HEK293 (cell line): ENCODE results near the gene TDRKH.

ENCODE experiments used
- GFI1B ChIP-seq: fragments of 450-650 bp; formaldehyde crosslinking; IDR thresholded peaks from 2 replicates; pipeline ENCODE4 v1.5.1; 2016; ENCODE audit warnings: missing biosample characterization, missing genetic modification characterization
- GLI4 ChIP-seq: fragments of 450-650 bp; formaldehyde crosslinking; IDR thresholded peaks from 2 replicates; pipeline ENCODE4 v1.5.1; 2016; ENCODE audit warnings: missing biosample characterization, missing genetic modification characterization
- KLF8 ChIP-seq: fragments of 450-650 bp; formaldehyde crosslinking; IDR thresholded peaks from 2 replicates; pipeline ENCODE4 v1.5.1; 2016; ENCODE audit warnings: missing biosample characterization, missing genetic modification characterization
- KLF9 ChIP-seq: fragments of 450-650 bp; formaldehyde crosslinking; IDR thresholded peaks from 2 replicates; pipeline ENCODE4 v1.5.1; 2016; ENCODE audit warnings: missing biosample characterization, missing genetic modification characterization, low read depth
- MZF1 ChIP-seq: fragments of 450-650 bp; formaldehyde crosslinking; IDR thresholded peaks from 2 replicates; pipeline ENCODE4 v1.5.1; 2017; ENCODE audit warnings: missing biosample characterization, missing genetic modification characterization, borderline replicate concordance
- PRDM1 ChIP-seq: fragments of 450-650 bp; formaldehyde crosslinking; IDR thresholded peaks from 2 replicates; pipeline ENCODE4; 2016; ENCODE audit warnings: missing biosample characterization, missing genetic modification characterization
- PRDM10 ChIP-seq: fragments of 450-650 bp; formaldehyde crosslinking; IDR thresholded peaks from 2 replicates; pipeline ENCODE4 v1.5.1; 2016; ENCODE audit warnings: missing biosample characterization, missing genetic modification characterization
- PRDM4 ChIP-seq: fragments of 450-650 bp; formaldehyde crosslinking; IDR thresholded peaks from 2 replicates; pipeline ENCODE4 v1.5.1; 2017; ENCODE audit warnings: missing biosample characterization, missing genetic modification characterization
- SP7 ChIP-seq: fragments of 450-650 bp; formaldehyde crosslinking; IDR thresholded peaks from 2 replicates; pipeline ENCODE4 v1.5.1; 2016; ENCODE audit warnings: missing biosample characterization, missing genetic modification characterization
- TRIM28 ChIP-seq: IDR thresholded peaks from 2 replicates; pipeline ENCODE4 v1.6.1; 2011; ENCODE audit warnings: low read length, control low read depth, borderline replicate concordance
- WT1 ChIP-seq: fragments of 450-650 bp; formaldehyde crosslinking; IDR thresholded peaks from 2 replicates; pipeline ENCODE4 v1.5.1; 2016; ENCODE audit warnings: missing biosample characterization, missing genetic modification characterization
- ZBTB1 ChIP-seq: fragments of 450-650 bp; formaldehyde crosslinking; IDR thresholded peaks from 2 replicates; pipeline ENCODE4 v1.5.1; 2016; ENCODE audit warnings: missing biosample characterization, missing genetic modification characterization
- ZEB2 ChIP-seq: fragments of 450-650 bp; formaldehyde crosslinking; IDR thresholded peaks from 2 replicates; pipeline ENCODE4 v1.5.1; 2016; ENCODE audit warnings: missing biosample characterization, missing genetic modification characterization
- ZFP37 ChIP-seq: fragments of 450-650 bp; formaldehyde crosslinking; IDR thresholded peaks from 2 replicates; pipeline ENCODE4 v1.5.1; 2016; ENCODE audit warnings: missing biosample characterization, missing genetic modification characterization
- ZNF175 ChIP-seq: fragments of 450-650 bp; formaldehyde crosslinking; IDR thresholded peaks from 2 replicates; pipeline ENCODE4 v1.5.1; 2016; ENCODE audit warnings: missing biosample characterization, missing genetic modification characterization
- ZNF274 ChIP-seq, 2 experiments: fragments of 200-500 bp in 1 of 2; fragments of 450-650 bp in 1 of 2; sonication (Bioruptor generic) in 1 of 2; formaldehyde crosslinking in 1 of 2; IDR thresholded peaks; 2 replicates each; pipeline versions ENCODE4 v1.5.1 to v1.6.1; 2014 to 2016; ENCODE audit warnings: borderline replicate concordance in 1 of 2, inconsistent platforms in 1 of 2, low read length in 1 of 2, missing biosample characterization in 1 of 2, missing genetic modification characterization in 1 of 2
- ZNF292 ChIP-seq: fragments of 450-650 bp; formaldehyde crosslinking; IDR thresholded peaks from 2 replicates; pipeline ENCODE4 v1.5.1; 2016; ENCODE audit warnings: low read depth, missing biosample characterization, missing genetic modification characterization, borderline replicate concordance
- ZNF426 ChIP-seq: fragments of 450-650 bp; formaldehyde crosslinking; IDR thresholded peaks from 2 replicates; pipeline ENCODE4 v1.5.1; 2017; ENCODE audit warnings: missing biosample characterization, missing genetic modification characterization, mild to moderate bottlenecking, inconsistent platforms, moderate library complexity
- ZNF510 ChIP-seq: fragments of 450-650 bp; formaldehyde crosslinking; IDR thresholded peaks from 2 replicates; pipeline ENCODE4 v1.5.1; 2018; ENCODE audit warnings: mild to moderate bottlenecking, missing genetic modification characterization, missing biosample characterization; ENCODE audit not compliant: insufficient replicate concordance
- ZNF518A ChIP-seq: fragments of 450-650 bp; formaldehyde crosslinking; conservative IDR thresholded peaks from 2 replicates; pipeline ENCODE4 v1.5.1; 2016; ENCODE audit warnings: low read depth, missing biosample characterization, missing genetic modification characterization
- ZNF600 ChIP-seq: fragments of 450-650 bp; formaldehyde crosslinking; IDR thresholded peaks from 2 replicates; pipeline ENCODE4 v1.5.1; 2016; ENCODE audit warnings: missing biosample characterization, missing genetic modification characterization
- ZNF76 ChIP-seq: fragments of 450-650 bp; formaldehyde crosslinking; IDR thresholded peaks from 2 replicates; pipeline ENCODE4; 2016; ENCODE audit warnings: low read depth, missing biosample characterization, missing genetic modification characterization, borderline replicate concordance
- ZNF777 ChIP-seq: fragments of 450-650 bp; formaldehyde crosslinking; IDR thresholded peaks from 2 replicates; pipeline ENCODE4 v1.5.1; 2017; ENCODE audit warnings: missing biosample characterization, missing genetic modification characterization, borderline replicate concordance
- ZSCAN30 ChIP-seq: fragments of 450-650 bp; IDR thresholded peaks from 2 replicates; pipeline ENCODE4 v1.5.1; 2018; ENCODE audit warnings: missing biosample characterization, mild to moderate bottlenecking, missing genetic modification characterization, moderate library complexity
- ZSCAN4 ChIP-seq: fragments of 450-650 bp; formaldehyde crosslinking; IDR thresholded peaks from 2 replicates; pipeline ENCODE4 v1.5.1; 2017; ENCODE audit warnings: missing biosample characterization, missing genetic modification characterization

Gene TDRKH

GRCh38 chr1:151762941-151763921, 27.1 kb downstream of the TDRKH start, which contains the start of gene MRPL9 (continued):
- TF ChIP-seq PRDM4 (tag by site-specific recombination) (peak; percentile 34; the same call in 1 of the 2 replicates), ZNF175 (tag by site-specific recombination) (no peak), ZNF76 (peak; percentile 51; the same call in 1 of the 2 replicates), MZF1 (tag by site-specific recombination) (0 out of 2 replicates have a peak, but pooled peaks have one; percentile 50), ZFP37 (0 out of 2 replicates have a peak, but pooled peaks have one; percentile 35), ZNF600 (tag by site-specific recombination) (peak; percentile 50; the same call in 1 of the 2 replicates), ZNF426 (tag by site-specific recombination) (no peak), KLF9 (0 out of 2 replicates have a peak, but pooled peaks have one; percentile 18), WT1 (tag by site-specific recombination) (no peak), ZNF274 (IDR thresholded peaks at IDR 0.05; ENCODE audit: low read length) (no peak), ZNF274 (tag by site-specific recombination; IDR thresholded peaks at IDR 0.05; ENCODE audit: borderline replicate concordance) (no peak), SP7 (tag by site-specific recombination) (peak; percentile 70), GFI1B (tag by site-specific recombination) (no peak), ZNF292 (tag by site-specific recombination) (no peak), KLF8 (tag by site-specific recombination) (0 out of 2 replicates have a peak, but pooled peaks have one; percentile 43), ZBTB1 (tag by site-specific recombination) (no peak), PRDM10 (peak; percentile 43; the same call in 1 of the 2 replicates), TRIM28 (peak; percentile 77; the same call in 1 of the 2 replicates), ZNF510 (tag by site-specific recombination) (no peak), ZNF777 (0 out of 2 replicates have a peak, but pooled peaks have one; percentile 59), ZEB2 (tag by site-specific recombination) (peak; percentile 68), ZNF518A (tag by site-specific recombination) (peak; percentile 51), GLI4 (tag by site-specific recombination) (0 out of 2 replicates have a peak, but pooled peaks have one; percentile 30), PRDM1 (peak; percentile 92), ZSCAN30 (peak; percentile 77), ZSCAN4 (tag by site-specific recombination) (0 out of 2 replicates have a peak, but pooled peaks have one; percentile 12)
